NK-92 (cell line): ENCODE results near the gene CCL22.
"Not testable (repeated sequence)": the region's sequence is repeated elsewhere in the genome, so short reads cannot be mapped to it uniquely, and the experiment has no call there.

Experiments
- DNase-seq: peaks from one replicate; lab custom pipeline; 2025; ENCODE audit not compliant: unreplicated experiment; lab: John Stamatoyannopoulos, UW

Gene CCL22

GRCh38 chr16:57374067-57374534 is 15.5 kb downstream of the CCL22 start:
- no peak for DNase-seq

DNA sequence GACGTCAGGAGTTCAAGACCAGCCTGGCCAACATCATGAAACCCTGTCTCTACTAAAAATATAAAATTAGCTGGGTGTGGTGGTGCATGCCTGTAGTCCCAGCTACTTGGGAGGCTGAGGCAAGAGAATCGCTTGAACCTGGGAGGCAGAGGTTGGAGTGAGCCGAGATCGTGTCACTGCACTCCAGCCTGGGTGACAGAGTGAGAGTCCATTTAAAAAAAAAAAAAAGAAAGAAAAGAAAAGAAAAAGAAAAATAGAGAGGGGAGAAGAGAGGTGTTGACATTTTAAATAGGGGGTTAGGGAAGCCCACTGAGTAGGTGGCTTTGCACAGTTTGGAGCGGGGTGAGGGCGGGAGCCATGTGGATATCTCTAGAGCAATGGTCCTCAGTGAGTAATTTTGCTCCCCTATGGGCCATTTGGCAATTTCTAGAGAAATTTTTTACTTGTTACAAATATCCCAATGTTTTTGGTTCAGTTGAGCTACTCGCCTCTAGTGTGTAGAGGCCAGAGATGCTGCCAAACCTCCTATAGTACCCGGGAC is 16.4 kb downstream of the CCL22 start:
- not testable (repeated sequence) for DNase-seq

DNA sequence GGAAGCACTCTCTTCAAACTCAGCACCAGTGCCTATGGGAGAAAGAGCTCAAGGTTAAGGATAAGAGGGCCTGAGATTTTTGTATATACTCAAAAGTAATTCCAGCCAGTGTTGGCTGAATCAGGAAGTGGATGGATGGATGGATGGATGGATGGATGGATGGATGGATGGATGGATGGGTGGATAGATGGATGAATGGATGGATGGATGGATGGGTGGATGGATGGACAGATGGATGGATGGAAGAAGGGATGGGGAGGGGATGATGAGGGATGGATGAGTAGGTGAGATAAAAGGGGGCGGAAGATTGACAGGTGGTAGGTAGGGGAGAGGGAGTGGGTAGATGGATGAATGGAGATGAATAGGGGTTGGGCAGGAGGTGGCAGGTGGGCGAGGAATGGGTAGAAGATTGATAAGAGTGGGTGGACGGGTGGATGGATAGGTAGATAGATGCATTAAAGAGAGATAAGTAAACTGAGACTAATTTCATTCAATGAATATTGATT is 17.8 kb downstream of the CCL22 start:
- no peak for DNase-seq

DNA sequence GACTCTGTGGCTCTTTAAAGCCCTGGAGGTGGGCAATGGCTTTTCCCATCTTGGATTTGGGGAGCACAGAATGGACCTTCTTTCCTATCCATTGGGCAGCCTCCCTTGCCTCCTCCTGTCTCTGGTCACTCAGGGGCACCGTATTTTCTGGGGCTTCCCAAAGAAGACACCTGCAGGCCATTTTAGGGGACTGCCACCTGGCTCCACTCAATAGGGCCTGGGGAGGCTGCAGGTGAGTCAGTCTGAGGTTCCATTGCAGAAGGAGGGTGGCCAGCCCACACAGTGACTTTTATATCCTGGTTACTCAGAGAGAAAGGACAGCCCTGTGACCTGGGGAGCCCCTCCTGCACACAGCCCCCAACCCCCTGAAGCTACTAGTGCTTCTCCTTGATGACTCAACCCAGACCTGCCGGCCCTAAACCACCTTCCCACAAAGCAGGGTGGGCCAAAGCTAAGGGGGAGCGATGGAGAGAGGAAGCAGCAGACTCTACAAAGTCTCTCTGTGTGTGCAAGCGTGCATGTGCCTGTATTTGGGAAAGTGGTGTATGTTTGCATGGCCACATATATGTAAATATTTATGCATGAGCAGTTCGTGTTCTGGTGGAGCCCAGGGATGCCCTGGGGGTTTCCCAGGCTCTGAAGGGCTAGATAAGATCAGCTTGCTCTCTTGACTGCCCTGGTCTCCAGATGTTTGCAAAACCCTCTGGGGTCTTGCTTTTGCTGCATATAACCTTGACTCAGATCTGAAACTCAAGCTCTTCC is 18.7 kb downstream of the CCL22 start:
- DNase-seq, result no peak

GRCh38 chr16:57379579-57379978 is 21.0 kb downstream of the CCL22 start:
- DNase-seq, result no peak

- DNase-seq, result no peak
Measured at GRCh38 chr16:57380671-57381462, 22.3 kb downstream of the CCL22 start.

DNA sequence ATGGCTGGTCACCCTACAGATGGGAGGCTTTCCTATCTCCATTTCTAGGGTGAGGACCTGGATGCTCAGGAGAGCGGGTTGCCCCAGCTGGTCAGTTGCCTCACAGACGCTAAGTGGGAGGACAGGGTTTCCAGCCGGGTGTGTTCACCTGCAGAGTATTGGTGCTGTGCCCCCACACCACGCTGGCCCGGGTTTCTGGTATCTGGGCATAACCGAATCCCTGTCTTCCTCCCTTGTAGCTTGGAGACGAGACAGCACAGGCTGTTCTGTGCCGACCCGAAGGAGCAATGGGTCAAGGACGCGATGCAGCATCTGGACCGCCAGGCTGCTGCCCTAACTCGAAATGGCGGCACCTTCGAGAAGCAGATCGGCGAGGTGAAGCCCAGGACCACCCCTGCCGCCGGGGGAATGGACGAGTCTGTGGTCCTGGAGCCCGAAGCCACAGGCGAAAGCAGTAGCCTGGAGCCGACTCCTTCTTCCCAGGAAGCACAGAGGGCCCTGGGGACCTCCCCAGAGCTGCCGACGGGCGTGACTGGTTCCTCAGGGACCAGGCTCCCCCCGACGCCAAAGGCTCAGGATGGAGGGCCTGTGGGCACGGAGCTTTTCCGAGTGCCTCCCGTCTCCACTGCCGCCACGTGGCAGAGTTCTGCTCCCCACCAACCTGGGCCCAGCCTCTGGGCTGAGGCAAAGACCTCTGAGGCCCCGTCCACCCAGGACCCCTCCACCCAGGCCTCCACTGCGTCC is 23.4 kb downstream of the CCL22 start:
- DNase-seq, result no peak

DNA sequence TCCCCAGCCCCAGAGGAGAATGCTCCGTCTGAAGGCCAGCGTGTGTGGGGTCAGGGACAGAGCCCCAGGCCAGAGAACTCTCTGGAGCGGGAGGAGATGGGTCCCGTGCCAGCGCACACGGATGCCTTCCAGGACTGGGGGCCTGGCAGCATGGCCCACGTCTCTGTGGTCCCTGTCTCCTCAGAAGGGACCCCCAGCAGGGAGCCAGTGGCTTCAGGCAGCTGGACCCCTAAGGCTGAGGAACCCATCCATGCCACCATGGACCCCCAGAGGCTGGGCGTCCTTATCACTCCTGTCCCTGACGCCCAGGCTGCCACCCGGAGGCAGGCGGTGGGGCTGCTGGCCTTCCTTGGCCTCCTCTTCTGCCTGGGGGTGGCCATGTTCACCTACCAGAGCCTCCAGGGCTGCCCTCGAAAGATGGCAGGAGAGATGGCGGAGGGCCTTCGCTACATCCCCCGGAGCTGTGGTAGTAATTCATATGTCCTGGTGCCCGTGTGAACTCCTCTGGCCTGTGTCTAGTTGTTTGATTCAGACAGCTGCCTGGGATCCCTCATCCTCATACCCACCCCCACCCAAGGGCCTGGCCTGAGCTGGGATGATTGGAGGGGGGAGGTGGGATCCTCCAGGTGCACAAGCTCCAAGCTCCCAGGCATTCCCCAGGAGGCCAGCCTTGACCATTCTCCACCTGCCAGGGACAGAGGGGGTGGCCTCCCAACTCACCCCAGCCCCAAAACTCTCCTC is 24.1 kb downstream of the CCL22 start:
- no peak for DNase-seq

DNA sequence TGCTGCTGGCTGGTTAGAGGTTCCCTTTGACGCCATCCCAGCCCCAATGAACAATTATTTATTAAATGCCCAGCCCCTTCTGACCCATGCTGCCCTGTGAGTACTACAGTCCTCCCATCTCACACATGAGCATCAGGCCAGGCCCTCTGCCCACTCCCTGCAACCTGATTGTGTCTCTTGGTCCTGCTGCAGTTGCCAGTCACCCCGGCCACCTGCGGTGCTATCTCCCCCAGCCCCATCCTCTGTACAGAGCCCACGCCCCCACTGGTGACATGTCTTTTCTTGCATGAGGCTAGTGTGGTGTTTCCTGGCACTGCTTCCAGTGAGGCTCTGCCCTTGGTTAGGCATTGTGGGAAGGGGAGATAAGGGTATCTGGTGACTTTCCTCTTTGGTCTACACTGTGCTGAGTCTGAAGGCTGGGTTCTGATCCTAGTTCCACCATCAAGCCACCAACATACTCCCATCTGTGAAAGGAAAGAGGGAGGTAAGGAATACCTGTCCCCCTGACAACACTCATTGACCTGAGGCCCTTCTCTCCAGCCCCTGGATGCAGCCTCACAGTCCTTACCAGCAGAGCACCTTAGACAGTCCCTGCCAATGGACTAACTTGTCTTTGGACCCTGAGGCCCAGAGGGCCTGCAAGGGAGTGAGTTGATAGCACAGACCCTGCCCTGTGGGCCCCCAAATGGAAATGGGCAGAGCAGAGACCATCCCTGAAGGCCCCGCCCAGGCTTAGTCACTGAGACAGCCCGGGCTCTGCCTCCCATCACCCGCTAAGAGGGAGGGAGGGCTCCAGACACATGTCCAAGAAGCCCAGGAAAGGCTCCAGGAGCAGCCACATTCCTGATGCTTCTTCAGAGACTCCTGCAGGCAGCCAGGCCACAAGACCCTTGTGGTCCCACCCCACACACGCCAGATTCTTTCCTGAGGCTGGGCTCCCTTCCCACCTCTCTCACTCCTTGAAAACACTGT is 25.0 kb downstream of the CCL22 start:
- DNase-seq, result no peak

GRCh38 chr16:57384248-57385070 is 25.9 kb downstream of the CCL22 start:
- DNase-seq, result no peak

DNA sequence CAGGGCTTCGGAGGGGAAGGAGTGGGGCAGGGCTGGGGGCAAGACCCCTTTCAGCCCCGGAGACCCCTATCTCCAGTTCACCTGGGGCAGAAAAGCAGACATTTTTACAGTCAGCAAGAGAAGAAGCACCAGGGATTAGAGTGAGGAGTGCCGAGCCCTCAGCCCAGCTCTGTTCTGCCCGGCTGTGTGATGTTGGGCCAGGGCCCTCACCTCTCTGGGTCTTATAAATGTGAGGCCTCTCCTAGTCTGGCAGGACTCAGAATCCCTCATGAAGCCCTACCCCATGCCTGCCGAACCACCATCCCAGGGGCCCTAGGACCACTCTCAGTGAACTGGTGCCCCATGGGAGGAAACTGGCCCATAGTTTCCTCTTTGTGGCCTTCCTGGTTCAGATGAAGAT is 26.5 kb downstream of the CCL22 start:
- DNase-seq, result no peak

GRCh38 chr16:57386381-57386951 is 27.9 kb downstream of the CCL22 start:
- no peak for DNase-seq

DNA sequence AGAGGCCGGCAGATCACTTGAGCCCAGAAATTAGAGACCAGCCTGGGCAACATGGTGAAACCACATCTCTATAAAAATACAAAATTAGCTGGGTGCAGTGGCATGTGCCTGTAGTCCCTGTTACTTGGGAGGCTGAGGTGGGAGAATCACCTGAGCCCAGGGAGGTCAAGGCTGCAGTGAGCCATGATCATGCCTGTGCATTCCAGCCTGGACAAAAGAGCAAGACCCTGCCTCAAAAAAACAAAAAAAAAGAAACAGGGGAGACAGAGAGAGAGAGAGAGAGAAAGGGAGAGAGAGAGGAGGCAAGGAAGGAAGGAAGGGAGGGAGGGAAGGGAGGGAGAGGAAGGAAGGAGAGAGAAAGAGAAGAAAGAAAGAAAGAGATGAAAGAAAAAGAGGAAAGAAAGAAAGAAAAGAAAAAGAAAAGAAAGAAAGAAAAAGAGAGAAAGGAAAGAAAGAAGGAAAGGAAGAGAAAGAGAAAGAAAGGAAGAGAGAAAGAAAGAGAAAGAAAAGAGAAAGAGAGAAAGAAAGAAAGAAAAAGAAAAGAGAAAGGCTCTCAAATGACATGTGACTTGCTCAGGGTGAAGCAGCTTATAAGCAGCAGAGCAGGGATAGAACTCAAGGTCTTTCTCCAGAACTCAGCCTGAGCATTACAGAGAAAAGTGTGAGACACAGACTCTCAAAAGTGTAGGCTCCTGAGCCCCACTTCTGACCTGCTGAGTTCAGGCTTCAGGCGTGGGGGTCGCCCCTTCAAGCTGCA is 29.2 kb downstream of the CCL22 start:
- no peak for DNase-seq

- no peak for DNase-seq
Measured at GRCh38 chr16:57388359-57389086, 29.9 kb downstream of the CCL22 start.

GRCh38 chr16:57389087-57389468 is 30.5 kb downstream of the CCL22 start:
- DNase-seq, result no peak

- no peak for DNase-seq
Measured at GRCh38 chr16:57390636-57391295, 32.2 kb downstream of the CCL22 start.
